Panc1 (cell line): ENCODE measurements around the gene ZNF292.

Experiments
- CTCF ChIP-seq: fragments of 450-650 bp; IDR thresholded peaks from 2 replicates; pipeline ENCODE4 v1.5.1; 2017; ENCODE audit warnings: mild to moderate bottlenecking
- POLR2AphosphoS5 ChIP-seq: IDR thresholded peaks from 2 replicates; pipeline ENCODE4 v1.6.1; 2012; ENCODE audit warnings: mild to moderate bottlenecking, low read depth, low read length, moderate library complexity
- TCF7L2 ChIP-seq: IDR thresholded peaks from 2 replicates; pipeline ENCODE4 v1.6.1; 2011; ENCODE audit warnings: mild to moderate bottlenecking, low read depth, low read length, inconsistent platforms
- TF ChIP-seq, protein P1 (sequence below), 2 experiments: IDR thresholded peaks; 2 replicates each; pipeline ENCODE4 v1.6.1; 2011 to 2012; ENCODE audit warnings: low read depth in 2 of 2, control low read depth in 1 of 2, low read length in 1 of 2, mild to moderate bottlenecking in 1 of 2, moderate library complexity in 1 of 2; ENCODE audit not compliant: insufficient read depth in 1 of 2

GRCh38 chr6:87126501-87126900, 28.9 kb upstream of the ZNF292 start:
- TF ChIP-seq CTCF (no peak), POLR2AphosphoS5 (no peak), TCF7L2 (no peak)
- TF ChIP-seq, protein P1, sequence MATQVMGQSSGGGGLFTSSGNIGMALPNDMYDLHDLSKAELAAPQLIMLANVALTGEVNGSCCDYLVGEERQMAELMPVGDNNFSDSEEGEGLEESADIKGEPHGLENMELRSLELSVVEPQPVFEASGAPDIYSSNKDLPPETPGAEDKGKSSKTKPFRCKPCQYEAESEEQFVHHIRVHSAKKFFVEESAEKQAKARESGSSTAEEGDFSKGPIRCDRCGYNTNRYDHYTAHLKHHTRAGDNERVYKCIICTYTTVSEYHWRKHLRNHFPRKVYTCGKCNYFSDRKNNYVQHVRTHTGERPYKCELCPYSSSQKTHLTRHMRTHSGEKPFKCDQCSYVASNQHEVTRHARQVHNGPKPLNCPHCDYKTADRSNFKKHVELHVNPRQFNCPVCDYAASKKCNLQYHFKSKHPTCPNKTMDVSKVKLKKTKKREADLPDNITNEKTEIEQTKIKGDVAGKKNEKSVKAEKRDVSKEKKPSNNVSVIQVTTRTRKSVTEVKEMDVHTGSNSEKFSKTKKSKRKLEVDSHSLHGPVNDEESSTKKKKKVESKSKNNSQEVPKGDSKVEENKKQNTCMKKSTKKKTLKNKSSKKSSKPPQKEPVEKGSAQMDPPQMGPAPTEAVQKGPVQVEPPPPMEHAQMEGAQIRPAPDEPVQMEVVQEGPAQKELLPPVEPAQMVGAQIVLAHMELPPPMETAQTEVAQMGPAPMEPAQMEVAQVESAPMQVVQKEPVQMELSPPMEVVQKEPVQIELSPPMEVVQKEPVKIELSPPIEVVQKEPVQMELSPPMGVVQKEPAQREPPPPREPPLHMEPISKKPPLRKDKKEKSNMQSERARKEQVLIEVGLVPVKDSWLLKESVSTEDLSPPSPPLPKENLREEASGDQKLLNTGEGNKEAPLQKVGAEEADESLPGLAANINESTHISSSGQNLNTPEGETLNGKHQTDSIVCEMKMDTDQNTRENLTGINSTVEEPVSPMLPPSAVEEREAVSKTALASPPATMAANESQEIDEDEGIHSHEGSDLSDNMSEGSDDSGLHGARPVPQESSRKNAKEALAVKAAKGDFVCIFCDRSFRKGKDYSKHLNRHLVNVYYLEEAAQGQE (IDR thresholded peaks at IDR 0.05; ENCODE audit: insufficient read depth in 1 of 2, low read depth in 2 of 2, low read length in 1 of 2): no peak
